SK-N-DZ (cell line): ENCODE measurements around the gene GPI. TPM values are rescaled to one million over a fixed set of nuclear protein-coding genes. Genes with fewer than 3 reads are reported as not detected.
"Not testable (repeated sequence)": the region's sequence is repeated elsewhere in the genome, so short reads cannot be mapped to it uniquely, and the experiment has no call there.

Experiments used
- DNase-seq: peaks from one replicate; pipeline ENCODE4 v3.0.0-alpha.2; 2015; ENCODE audit warnings: low spot score
- polyA plus RNA-seq, 2 experiments: library from polyadenylated mRNA; depleted of rRNA; stranded (reverse); fragments of >200 nt; gene quantifications; 2 replicates each; pipeline ENCODE4 v1.2.3, GENCODE V29; 2014

Gene GPI
- polyA plus RNA-seq (2014; cell fraction: cytosol; rRNA removed): 151 and 174 TPM in 2 replicates
- polyA plus RNA-seq (2014; cell fraction: nucleus; rRNA removed): 90.8 and 155 TPM in 2 replicates

GRCh38 chr19:34364830-34365462 is at the start of gene GPI:
Gene GPI, plus strand, starts transcription at chr19:34365196. Its CDS starts 71 bp downstream, at chr19:34365267.
- peak; percentile 46 for DNase-seq

GRCh38 chr19:34316247-34316646 is 48.7 kb upstream of the GPI start:
- DNase-seq: no peak

- no peak for DNase-seq
Observed at GRCh38 chr19:34316741-34317301, 48.2 kb upstream of the GPI start.

DNA sequence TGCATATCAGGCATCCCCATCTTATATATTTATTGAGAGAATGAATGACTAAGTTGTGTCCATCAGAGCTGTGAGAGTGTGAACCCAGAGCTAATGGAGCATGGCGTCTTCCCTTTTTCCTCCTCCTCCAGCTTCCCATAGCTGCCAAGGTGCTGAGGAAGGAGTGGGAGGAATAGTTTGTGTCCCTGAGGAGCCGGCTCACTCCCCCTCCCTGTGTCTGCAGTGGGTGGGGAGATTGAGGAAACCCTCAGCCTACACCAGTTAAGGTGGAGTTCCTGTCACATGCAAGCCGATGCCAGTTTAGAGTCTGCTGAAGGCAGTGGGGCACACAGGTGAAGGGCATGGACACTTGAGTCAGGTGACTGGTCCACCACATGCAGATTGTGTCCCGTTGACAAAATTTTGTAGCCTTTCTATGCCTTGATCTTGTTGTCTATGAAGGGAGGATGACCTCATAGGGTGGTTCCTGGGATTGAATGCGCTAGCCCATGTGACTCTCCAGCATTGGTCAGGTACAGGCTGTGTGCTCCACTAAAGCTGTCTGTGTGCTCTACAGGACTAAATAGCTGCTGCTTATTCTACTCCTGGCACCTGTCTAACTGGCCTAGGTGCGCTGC is 47.6 kb upstream of the GPI start:
- DNase-seq: no peak

DNA sequence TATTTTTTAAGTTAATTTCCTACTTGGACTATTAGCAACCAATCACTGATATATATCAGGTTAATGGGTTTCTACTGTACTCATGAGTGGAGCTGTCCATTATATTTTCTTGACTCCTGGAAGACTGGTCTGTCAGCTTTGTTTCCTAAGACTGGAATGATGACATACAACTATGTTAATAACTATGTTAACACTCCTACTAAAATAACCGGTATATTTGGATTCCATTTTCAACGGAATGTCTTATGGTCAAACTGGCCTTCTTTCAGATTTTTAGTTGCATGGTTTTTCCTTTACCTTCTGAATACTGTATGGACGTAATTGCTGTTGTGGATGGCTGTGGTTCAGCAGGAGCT is 45.8 kb upstream of the GPI start:
- DNase-seq: no peak

DNA sequence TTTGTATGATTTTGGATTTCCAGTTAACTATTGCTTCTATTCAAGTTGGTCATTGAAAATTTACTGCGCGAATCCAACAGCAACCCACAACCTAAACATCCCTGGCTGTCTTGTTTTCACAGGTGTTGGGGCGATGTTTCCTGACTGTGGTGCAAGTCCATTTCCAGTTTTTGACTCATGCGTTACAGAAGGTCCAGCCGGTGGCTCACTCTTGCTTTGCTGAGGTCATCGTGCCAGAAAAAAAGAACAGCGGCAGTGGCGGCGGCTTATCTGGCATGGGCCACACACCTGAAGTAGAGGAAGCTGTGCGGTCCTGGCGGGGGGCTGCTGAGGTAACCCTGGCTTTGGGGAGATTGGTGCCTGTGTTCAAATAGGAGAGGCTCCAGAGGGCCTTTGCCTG is 45.2 kb upstream of the GPI start:
- no peak for DNase-seq

- no peak for DNase-seq
Observed at GRCh38 chr19:34320277-34320676, 44.7 kb upstream of the GPI start.

DNA sequence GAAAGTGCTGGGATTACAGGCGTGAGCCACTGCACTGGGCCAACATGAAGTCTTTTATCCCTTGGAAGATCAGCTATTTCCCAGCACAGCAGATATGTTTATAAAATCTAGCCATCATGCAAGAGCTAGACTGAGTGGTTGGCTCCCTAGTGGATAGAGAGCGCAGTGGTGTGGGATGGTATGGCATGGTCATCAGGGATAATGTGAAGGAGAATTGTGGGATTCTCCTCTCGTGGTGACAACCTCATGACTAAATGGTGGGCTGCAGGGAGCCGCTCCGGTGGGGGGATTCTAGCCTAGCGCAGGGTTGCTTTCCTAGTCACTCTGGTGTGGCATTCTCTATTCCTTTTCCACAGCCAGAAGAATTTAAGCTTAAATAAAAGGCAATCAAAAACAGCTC is 43.3 kb upstream of the GPI start:
- DNase-seq: no peak

- DNase-seq: no peak
Observed at GRCh38 chr19:34323433-34324204, 41.4 kb upstream of the GPI start.

DNA sequence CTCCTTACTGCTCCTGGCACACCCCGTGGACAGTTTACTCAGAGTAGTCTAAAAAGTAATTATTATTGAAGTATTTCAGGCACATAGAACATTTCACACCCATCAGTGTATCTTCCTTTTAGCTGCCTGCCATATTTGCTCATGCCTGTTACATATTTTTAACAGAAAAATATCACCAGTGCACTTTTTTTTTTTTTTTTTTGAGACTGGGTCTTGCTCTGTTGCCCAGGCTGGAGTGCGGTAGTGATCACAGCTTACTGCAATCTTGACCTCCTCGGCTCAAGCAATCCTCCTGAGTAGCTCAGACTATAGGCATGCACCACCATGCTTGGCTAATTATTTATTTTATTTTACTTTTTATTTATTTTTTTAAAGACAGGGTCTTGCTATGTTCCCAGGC is 40.7 kb upstream of the GPI start:
- no peak for DNase-seq

DNA sequence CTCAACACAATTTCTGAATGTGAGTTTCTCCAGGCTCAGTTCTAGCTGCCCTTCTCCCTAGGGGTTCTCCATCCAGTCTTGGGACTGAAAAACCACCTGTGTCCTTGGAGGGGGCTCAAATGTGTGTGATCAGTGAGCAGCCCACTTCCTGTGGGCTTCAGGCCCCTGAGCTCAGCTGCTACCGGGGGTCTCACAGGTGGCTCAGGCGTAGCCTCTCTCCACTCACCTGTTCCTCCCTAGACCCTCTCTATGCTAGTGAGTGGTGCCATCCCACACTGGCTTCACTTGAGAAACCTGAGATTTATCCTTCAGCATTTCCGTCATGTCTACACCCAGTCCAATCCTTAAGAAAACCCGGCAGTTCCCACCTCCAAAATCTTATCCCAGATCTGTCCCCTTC is 39.8 kb upstream of the GPI start:
- DNase-seq: no peak

DNA sequence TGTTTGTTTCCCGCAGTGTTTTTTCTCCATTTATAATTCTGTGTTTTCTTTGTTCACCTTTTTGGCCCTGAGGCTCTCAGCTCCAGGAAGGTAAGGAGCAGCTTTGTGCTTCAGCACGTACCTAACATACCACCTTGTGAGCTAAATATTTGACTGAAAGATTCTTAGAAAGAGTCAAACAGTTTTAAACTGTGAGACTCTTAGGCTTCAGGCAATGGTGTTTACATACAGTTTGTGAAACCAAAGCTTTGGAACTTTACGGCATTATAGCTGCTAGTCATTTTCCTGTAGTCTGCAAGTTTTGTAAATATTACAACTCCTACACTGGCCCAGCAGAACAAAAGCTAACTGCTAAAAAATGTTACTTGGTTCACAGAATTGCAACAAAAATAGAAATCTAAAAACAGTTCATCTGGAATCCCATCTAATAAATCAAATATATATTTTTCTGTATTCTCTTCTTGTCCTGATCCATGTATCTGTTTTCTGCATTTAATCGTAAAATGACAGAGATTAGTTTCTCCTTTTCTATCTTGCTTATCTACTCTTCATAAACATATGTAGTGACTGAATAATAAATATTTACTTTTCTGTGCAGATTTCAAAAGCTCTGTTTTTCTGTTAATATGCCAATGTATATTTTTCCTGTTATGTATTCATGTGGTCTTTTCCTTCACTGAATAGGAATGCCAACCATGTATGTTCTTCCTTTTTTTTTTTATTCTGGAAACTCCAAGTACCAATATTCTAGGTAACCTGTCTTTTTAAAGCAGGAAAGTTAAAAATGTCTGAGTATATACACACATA is 38.8 kb upstream of the GPI start:
- DNase-seq: no peak

GRCh38 chr19:34327851-34328250 is 37.1 kb upstream of the GPI start:
- no peak for DNase-seq

- DNase-seq: no peak
Observed at GRCh38 chr19:34328982-34329381, 36.0 kb upstream of the GPI start.

DNA sequence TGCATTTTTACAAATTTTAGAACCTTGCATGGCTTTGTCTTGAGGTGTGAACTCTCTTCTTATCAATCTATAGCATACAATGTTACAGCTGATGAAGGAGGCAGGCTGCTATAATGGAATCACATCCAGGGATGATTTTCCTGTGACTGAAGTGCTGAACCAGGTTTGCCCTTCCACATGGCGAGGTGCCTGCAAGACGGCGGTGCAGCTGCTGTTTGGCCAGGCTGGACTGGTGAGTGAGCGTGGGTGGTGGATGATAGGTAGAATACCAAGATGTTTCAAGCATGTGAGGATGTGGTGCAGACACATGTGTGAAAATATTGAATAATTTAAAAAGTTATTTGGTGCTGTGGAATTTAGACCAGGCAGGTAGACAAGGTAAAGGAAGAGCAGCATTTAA is 34.9 kb upstream of the GPI start:
- no peak for DNase-seq

DNA sequence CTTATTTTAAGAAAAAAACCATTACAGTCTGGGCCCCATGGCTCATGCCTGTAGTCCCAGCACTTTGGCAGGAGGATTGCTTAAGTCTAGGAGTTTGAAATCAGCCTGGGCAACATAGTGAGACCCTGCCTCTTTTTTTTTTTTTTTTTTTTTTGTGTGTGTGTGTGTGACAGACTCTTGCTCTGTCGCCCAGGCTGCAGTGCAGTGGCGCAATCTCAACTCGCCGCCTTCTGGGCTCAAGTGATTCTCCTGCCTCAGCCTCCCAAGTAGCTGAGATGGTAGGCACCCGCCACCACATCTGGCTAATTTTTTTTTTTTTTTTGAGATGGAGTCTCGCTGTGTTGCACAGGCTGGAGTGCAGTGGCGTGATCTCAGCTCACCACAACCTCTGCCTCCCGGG is 34.4 kb upstream of the GPI start:
- not testable (repeated sequence) for DNase-seq

GRCh38 chr19:34331596-34331995 is 33.4 kb upstream of the GPI start:
- DNase-seq: not testable (repeated sequence)

DNA sequence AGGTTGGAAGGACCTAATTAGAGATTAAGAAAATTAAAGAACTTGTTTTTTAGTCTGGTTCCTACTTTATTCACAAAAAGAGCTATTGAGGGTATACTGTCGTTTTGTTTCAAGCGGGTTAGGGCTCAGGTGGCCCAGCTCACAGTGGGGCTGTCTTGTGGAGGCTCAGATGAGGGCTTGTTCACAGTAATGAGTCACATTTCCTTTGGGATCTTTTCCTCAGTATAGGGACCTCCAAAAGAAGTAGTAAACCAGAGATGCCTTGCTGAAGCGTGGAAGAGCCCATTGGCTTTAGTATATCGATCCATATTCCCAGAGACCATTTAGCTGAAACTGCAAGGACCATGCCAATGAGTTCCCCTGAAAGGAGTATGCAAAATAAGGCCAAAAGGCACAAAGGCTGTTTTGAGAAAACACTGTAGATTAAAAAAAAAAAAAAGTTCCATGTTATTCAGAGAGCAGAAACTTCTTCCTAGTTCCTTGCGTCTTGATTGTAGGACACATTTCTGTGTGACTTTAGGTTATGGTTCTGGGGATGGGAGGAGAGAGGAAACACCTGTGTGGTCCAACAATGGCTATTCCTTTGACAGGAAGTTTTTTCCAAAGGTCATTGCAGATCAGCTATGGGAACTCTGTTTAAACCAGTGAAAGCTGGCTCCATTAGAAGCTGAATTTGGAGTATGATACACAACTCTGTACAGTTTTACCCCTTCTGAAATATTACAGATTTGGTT is 32.8 kb upstream of the GPI start:
- no peak for DNase-seq

- no peak for DNase-seq
Observed at GRCh38 chr19:34335914-34336313, 29.1 kb upstream of the GPI start.

DNA sequence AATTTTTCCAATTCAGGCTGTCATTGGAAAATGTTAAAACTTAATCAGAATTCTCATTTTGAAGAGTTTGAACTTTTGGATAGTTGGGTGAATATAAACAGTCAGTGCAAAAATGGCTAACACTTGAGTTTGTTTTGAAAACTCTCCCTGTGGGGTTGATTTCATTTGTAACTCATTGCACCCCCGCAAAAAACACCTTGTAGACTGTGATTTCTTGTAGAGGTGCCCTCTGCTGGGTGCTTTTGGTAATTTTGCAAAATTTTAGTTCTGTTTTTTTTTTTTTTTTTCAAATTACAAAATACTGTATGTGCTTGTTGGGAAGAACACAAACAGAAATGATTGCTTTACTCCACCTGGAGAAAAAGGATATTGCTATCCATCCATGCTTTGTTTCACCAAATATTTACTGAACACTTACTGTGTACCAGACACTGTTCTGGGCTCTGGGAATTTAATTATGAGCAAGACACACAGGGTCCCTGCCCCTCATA is 28.2 kb upstream of the GPI start:
- DNase-seq: no peak

GRCh38 chr19:34337739-34338138 is 27.3 kb upstream of the GPI start:
- DNase-seq: no peak
